Mesothelial cell of epicardium (in vitro differentiated cells): Measurements from ENCODE around the gene ZNF763. TPM values are rescaled to one million over a fixed set of nuclear protein-coding genes. Genes with fewer than 3 reads are reported as not detected.
"Not testable (repeated sequence)": the region's sequence is repeated elsewhere in the genome, so short reads cannot be mapped to it uniquely, and the experiment has no call there.

ENCODE experiments used
- DNase-seq, 2 experiments: peaks; one replicate each; pipeline ENCODE4 v3.0.0; 2021; ENCODE audit warnings: low spot score in 2 of 2; ENCODE audit not compliant: unreplicated experiment in 2 of 2
- H3K27ac Mint-ChIP-seq: 2 replicates; pipeline ENCODE4 v1.8.0; 2021; ENCODE audit warnings: mixed read lengths
- H3K27me3 Mint-ChIP-seq: 2 replicates; pipeline ENCODE4 v1.8.0; 2021; ENCODE audit warnings: low read depth, mixed read lengths
- H3K36me3 Mint-ChIP-seq: 2 replicates; pipeline ENCODE4 v1.8.0; 2021; ENCODE audit warnings: mixed read lengths
- H3K4me1 Mint-ChIP-seq: 2 replicates; pipeline ENCODE4 v1.8.0; 2021; ENCODE audit warnings: mixed read lengths
- H3K4me3 Mint-ChIP-seq: 2 replicates; pipeline ENCODE4 v1.8.0; 2021; ENCODE audit warnings: mild to moderate bottlenecking, moderate library complexity, mixed read lengths
- H3K9me3 Mint-ChIP-seq: 2 replicates; pipeline ENCODE4 v1.8.0; 2021; ENCODE audit warnings: mixed read lengths
- CTCF ChIP-seq: fragments of 200-600 bp; sonication (generic); IDR thresholded peaks from one replicate; pipeline ENCODE4 v1.5.0; 2021; ENCODE audit warnings: antibody characterized with exemption; ENCODE audit not compliant: unreplicated experiment
- total RNA-seq: library from RNA; stranded (reverse); gene quantifications from 3 replicates; pipeline ENCODE4 v1.2.1, GENCODE V29; 2021

The ZNF763 gene
- total RNA-seq, 1 donor from 2014 or later = 7.1 TPM

- Mint-ChIP-seq H3K9me3 (no peaks in the 10 kb centered on the region), H3K27ac (no peak overlapping the region), H3K4me3 (peak overlapping the region; percentile 99), H3K36me3 (peaks cover 5% of the 10 kb centered on the region), H3K27me3 (no peaks in the 10 kb centered on the region), H3K4me1 (peaks cover 6% of the 10 kb centered on the region)
- no peak for DNase-seq
- no peak for TF ChIP-seq CTCF
Observed at GRCh38 chr19:11989112-11989456, 24.2 kb downstream of the ZNF763 start.

GRCh38 chr19:11991921-11992320 lies 27.1 kb downstream of the ZNF763 start:
- not testable (repeated sequence) for H3K4me3 Mint-ChIP-seq, H3K27me3 Mint-ChIP-seq, H3K4me1 Mint-ChIP-seq, H3K9me3 Mint-ChIP-seq, DNase-seq
- Mint-ChIP-seq H3K27ac (peak overlapping the region; percentile 31), H3K36me3 (peaks cover 11% of the 10 kb centered on the region)

- H3K9me3 Mint-ChIP-seq = peaks cover 21% of the 10 kb centered on the region
- peaks cover 27% of the 10 kb centered on the region for H3K36me3 Mint-ChIP-seq
Observed at GRCh38 chr19:11995174-11995573, 30.3 kb downstream of the ZNF763 start.

GRCh38 chr19:12000152-12000981 lies 35.5 kb downstream of the ZNF763 start:
- no peak for DNase-seq
- H3K36me3 Mint-ChIP-seq = peaks cover 40% of the 10 kb centered on the region
- peaks cover 28% of the 10 kb centered on the region for H3K9me3 Mint-ChIP-seq
- no peaks in the 10 kb centered on the region for H3K27me3 Mint-ChIP-seq
- no peak overlapping the region for H3K4me3 Mint-ChIP-seq
- H3K27ac Mint-ChIP-seq = no peak overlapping the region
- no peak for TF ChIP-seq CTCF
- no peaks in the 10 kb centered on the region for H3K4me1 Mint-ChIP-seq

More at GRCh38 chr19:11995174-11995573, 30.3 kb downstream of the ZNF763 start:
- no peak overlapping the region for H3K4me3 Mint-ChIP-seq
- no peaks in the 10 kb centered on the region for H3K4me1 Mint-ChIP-seq
- no peaks in the 10 kb centered on the region for H3K27me3 Mint-ChIP-seq
- DNase-seq = no peak
- H3K27ac Mint-ChIP-seq = no peak overlapping the region
- no peak for TF ChIP-seq CTCF

- Mint-ChIP-seq H3K4me1 (no peaks in the 10 kb centered on the region), H3K9me3 (peaks cover 51% of the 10 kb centered on the region), H3K36me3 (peaks cover 72% of the 10 kb centered on the region), H3K27me3 (no peaks in the 10 kb centered on the region), H3K27ac (no peak overlapping the region), H3K4me3 (no peak overlapping the region)
- DNase-seq = no peak
- TF ChIP-seq CTCF = no peak
Observed at GRCh38 chr19:12015015-12015752, 50.3 kb downstream of the ZNF763 start.

- H3K4me1 Mint-ChIP-seq = no peaks in the 10 kb centered on the region
- peaks cover 71% of the 10 kb centered on the region for H3K36me3 Mint-ChIP-seq
- peaks cover 54% of the 10 kb centered on the region for H3K9me3 Mint-ChIP-seq
- no peaks in the 10 kb centered on the region for H3K27me3 Mint-ChIP-seq
- no peak for DNase-seq
- H3K27ac Mint-ChIP-seq = no peak overlapping the region
- H3K4me3 Mint-ChIP-seq = no peak overlapping the region
- TF ChIP-seq CTCF = no peak
Observed at GRCh38 chr19:12015753-12016116, 50.9 kb downstream of the ZNF763 start.
